ENCODE results near the gene HTR6.

HTR6 gene

DNA sequence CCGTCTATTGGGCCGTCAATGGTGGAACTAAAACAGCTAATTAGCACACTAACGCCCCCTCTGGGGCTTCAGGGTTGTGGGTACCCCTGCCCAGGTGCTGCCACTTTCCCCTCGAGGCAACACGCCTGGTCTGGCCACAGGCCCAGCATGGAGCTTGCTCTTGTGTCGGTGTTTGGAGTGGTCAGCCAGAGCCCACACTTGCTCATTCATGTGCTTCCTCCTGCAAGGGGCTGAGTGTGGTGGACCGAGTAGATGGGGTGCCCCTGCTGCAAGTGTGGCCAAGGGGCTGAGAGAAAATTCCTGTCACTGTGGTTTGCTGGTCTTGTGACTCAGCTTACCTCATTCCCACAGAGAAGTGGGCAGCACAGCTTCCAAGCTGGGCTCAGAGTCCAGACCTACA, 25.7 kb downstream of the HTR6 start:
- no peak for DNase-seq (ENCODE audit: low read depth)
- Histone ChIP-seq H3K4me1 (ENCODE audit: control insufficient read depth, insufficient read depth, low read length) (no peaks in the 10 kb centered on the region), H3K36me3 (ENCODE audit: control insufficient read depth, insufficient read depth, low read length, severe bottlenecking) (peaks cover 30% of the 10 kb centered on the region), H3K27me3 (replicated peaks; ENCODE audit: control insufficient read depth, insufficient read depth, low read length) (no peaks in the 10 kb centered on the region), H3K9ac (ENCODE audit: low read length) (no peak overlapping the region), H3K4me3 (ENCODE audit: low read length) (no peak overlapping the region), H3K9me3 (ENCODE audit: control insufficient read depth, low read length) (peaks cover 3% of the 10 kb centered on the region)

DNA sequence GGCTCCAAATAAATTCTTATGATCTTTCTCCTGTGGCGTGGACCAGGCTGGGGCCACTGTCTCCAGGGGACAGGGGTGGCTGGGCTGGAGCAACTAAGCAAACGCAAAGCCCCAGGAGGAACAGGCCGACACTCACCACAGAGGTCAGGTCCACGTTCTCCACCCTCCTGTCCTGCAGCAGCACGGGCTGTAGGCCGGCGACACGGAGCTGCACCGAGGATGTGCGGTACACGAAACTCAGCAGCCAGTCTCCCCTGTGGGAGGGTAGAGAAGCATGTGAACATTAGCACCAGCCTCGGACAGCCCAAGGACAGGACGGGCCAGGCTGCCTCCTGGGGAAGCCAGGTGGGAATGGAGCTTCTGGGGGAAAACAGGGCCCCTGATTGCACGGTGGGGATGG, 29.6 kb downstream of the HTR6 start:
- H3K36me3 ChIP-seq (ENCODE audit: control insufficient read depth, insufficient read depth, low read length, severe bottlenecking) = peaks cover 23% of the 10 kb centered on the region
- no peak for DNase-seq (ENCODE audit: low read depth)
- no peaks in the 10 kb centered on the region for H3K4me1 ChIP-seq (ENCODE audit: control insufficient read depth, insufficient read depth, low read length)
- H3K4me3 ChIP-seq (ENCODE audit: low read length) = no peak overlapping the region
- H3K9ac ChIP-seq (ENCODE audit: low read length) = no peak overlapping the region
- no peaks in the 10 kb centered on the region for H3K27me3 ChIP-seq (replicated peaks; ENCODE audit: control insufficient read depth, insufficient read depth, low read length)
- no peaks in the 10 kb centered on the region for H3K9me3 ChIP-seq (ENCODE audit: control insufficient read depth, low read length)

DNA sequence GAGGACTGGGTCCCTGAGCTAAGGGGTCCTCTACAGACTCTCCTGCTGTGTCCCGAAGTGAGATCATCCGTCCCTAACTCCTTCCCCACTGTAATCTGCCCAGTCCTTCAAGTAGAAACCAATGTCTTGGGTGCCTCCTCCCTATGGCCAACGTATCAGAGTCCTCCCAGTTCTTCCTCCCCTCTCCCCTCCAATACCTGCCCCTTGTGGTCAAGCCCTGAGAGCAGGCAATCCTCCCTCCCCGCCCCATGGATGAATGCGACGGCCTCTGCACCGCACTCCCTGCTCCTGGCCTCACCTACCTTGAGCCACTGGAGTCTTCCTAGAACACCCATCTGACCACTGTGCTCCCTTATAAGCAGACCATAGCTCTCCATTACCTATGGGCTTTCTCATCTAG, 31.1 kb downstream of the HTR6 start:
- Histone ChIP-seq H3K4me3 (ENCODE audit: low read length) (no peak overlapping the region), H3K27me3 (replicated peaks; ENCODE audit: control insufficient read depth, insufficient read depth, low read length) (no peaks in the 10 kb centered on the region), H3K36me3 (ENCODE audit: control insufficient read depth, insufficient read depth, low read length, severe bottlenecking) (peaks cover 25% of the 10 kb centered on the region), H3K4me1 (ENCODE audit: control insufficient read depth, insufficient read depth, low read length) (no peaks in the 10 kb centered on the region), H3K9me3 (ENCODE audit: control insufficient read depth, low read length) (no peaks in the 10 kb centered on the region), H3K9ac (ENCODE audit: low read length) (no peak overlapping the region)
- no peak for DNase-seq (ENCODE audit: low read depth)

DNA sequence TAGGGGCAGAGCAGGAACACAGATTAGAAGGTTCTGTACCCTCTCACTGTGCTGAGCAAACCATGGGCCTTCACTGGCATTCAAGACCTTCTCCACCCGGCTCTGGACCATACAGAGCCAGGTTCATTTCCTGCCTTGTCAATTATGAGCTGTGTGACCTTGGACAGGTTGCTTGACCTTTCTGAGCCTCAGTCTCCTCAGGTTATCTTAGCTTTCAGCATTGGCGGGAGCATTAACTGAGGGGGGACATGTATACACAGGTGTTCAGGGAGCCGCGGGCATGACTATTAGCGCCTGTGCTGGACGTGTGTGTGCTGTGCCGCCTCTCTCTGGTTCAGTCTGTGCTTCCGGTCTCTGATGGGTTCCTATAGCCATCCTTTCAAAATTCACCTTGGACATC, 32.1 kb downstream of the HTR6 start:
- H3K4me3 ChIP-seq (ENCODE audit: low read length) = no peak overlapping the region
- H3K9me3 ChIP-seq (ENCODE audit: control insufficient read depth, low read length) = no peaks in the 10 kb centered on the region
- H3K27me3 ChIP-seq (replicated peaks; ENCODE audit: control insufficient read depth, insufficient read depth, low read length) = no peaks in the 10 kb centered on the region
- DNase-seq (ENCODE audit: low read depth) = no peak
- H3K36me3 ChIP-seq (ENCODE audit: control insufficient read depth, insufficient read depth, low read length, severe bottlenecking) = peaks cover 21% of the 10 kb centered on the region
- no peaks in the 10 kb centered on the region for H3K4me1 ChIP-seq (ENCODE audit: control insufficient read depth, insufficient read depth, low read length)
- H3K9ac ChIP-seq (ENCODE audit: low read length) = no peak overlapping the region

DNA sequence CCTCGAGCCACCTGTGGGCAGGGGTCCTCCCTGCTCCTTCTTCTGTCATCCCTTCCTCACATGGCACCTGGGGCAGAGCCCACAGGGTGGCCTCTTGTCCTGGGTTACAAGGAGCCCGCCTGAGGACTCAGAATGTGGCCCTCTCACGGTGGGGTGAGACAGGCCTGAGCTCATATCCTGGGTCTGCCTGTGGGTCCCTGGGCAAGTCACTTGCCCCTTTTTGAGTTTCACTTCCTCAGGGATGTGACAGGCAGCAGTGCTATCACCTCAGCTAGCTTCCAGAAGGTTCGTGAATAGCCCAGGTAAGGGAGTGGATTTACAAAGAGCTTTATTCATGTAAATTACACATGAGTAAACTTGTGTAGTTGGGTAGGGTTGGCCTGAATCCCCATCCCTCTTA, 33.5 kb downstream of the HTR6 start:
- Histone ChIP-seq H3K36me3 (ENCODE audit: control insufficient read depth, insufficient read depth, low read length, severe bottlenecking) (peaks cover 17% of the 10 kb centered on the region), H3K4me1 (ENCODE audit: control insufficient read depth, insufficient read depth, low read length) (no peaks in the 10 kb centered on the region)
- DNase-seq (ENCODE audit: low read depth) = no peak

DNA sequence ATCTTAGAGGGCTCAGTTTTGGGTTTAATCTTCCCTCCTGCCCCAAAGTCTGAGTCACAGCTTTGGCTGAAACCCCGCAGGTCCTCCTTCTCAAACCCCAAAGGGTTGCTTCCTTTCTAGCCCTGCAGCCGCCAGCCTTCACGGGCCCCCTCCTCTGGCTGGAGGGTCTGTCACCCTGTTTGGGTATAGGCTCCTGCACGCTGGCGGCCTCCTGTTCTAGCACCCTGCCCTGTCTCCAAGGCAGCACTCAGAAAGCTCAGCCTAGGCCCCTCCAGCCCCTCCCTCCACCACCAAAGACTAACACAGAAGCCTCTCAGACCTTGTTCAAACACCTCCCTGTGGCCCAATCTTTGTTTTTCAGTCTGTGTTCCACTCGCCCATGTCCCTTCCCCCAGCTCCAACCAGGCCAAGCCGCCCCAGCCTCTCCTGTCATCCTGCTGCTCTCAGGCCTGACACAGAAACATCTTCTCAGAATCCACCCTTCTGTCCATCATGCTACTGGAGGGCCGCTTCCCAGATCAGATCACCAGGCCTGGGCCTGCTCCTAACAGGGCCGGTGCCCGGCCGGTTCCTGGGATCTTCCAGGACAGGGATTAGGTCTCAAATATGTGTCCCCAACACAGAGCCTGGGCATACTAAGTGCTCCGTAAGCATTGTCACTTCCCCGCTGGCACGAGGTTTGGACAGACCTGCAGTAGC, 35.6 kb downstream of the HTR6 start:
- Histone ChIP-seq H3K27me3 (replicated peaks; ENCODE audit: control insufficient read depth, insufficient read depth, low read length) (no peaks in the 10 kb centered on the region), H3K9me3 (ENCODE audit: control insufficient read depth, low read length) (no peaks in the 10 kb centered on the region), H3K4me3 (ENCODE audit: low read length) (no peak overlapping the region), H3K36me3 (ENCODE audit: control insufficient read depth, insufficient read depth, low read length, severe bottlenecking) (peaks cover 10% of the 10 kb centered on the region), H3K9ac (ENCODE audit: low read length) (no peak overlapping the region), H3K4me1 (ENCODE audit: control insufficient read depth, insufficient read depth, low read length) (peaks cover 3% of the 10 kb centered on the region)
- DNase-seq (ENCODE audit: low read depth) = no peak

More for the DNA sequence above, 33.5 kb downstream of the HTR6 start:
- no peak overlapping the region for H3K4me3 ChIP-seq (ENCODE audit: low read length)
- H3K9ac ChIP-seq (ENCODE audit: low read length) = no peak overlapping the region
- H3K27me3 ChIP-seq (replicated peaks; ENCODE audit: control insufficient read depth, insufficient read depth, low read length) = no peaks in the 10 kb centered on the region
- no peaks in the 10 kb centered on the region for H3K9me3 ChIP-seq (ENCODE audit: control insufficient read depth, low read length)

DNA sequence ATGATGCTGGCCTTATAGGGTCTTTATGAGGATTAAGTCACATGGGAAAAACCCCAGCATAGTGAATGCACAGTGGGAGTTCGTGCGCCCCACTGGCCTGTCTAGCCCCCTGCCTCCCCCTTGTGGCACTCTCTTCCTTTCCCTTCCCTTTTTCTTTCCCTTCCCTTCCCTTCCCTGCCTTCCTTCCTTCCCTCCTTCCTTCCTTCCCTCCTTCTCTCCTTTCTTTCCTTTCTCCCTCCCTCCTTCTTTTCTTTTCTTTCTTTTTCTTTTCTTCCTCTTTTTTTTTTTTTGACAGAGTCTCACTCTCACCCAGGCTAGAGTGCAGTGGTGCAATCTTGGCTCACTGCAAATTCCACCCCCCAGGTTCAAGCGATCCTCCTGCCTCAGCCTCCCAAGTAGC, 38.6 kb downstream of the HTR6 start:
- Histone ChIP-seq H3K9ac (ENCODE audit: low read length) (no peak overlapping the region), H3K36me3 (ENCODE audit: control insufficient read depth, insufficient read depth, low read length, severe bottlenecking) (peaks cover 10% of the 10 kb centered on the region), H3K4me1 (ENCODE audit: control insufficient read depth, insufficient read depth, low read length) (peaks cover 3% of the 10 kb centered on the region), H3K27me3 (replicated peaks; ENCODE audit: control insufficient read depth, insufficient read depth, low read length) (no peaks in the 10 kb centered on the region), H3K4me3 (ENCODE audit: low read length) (no peak overlapping the region), H3K9me3 (ENCODE audit: control insufficient read depth, low read length) (no peaks in the 10 kb centered on the region)
- DNase-seq (ENCODE audit: low read depth) = no peak

DNA sequence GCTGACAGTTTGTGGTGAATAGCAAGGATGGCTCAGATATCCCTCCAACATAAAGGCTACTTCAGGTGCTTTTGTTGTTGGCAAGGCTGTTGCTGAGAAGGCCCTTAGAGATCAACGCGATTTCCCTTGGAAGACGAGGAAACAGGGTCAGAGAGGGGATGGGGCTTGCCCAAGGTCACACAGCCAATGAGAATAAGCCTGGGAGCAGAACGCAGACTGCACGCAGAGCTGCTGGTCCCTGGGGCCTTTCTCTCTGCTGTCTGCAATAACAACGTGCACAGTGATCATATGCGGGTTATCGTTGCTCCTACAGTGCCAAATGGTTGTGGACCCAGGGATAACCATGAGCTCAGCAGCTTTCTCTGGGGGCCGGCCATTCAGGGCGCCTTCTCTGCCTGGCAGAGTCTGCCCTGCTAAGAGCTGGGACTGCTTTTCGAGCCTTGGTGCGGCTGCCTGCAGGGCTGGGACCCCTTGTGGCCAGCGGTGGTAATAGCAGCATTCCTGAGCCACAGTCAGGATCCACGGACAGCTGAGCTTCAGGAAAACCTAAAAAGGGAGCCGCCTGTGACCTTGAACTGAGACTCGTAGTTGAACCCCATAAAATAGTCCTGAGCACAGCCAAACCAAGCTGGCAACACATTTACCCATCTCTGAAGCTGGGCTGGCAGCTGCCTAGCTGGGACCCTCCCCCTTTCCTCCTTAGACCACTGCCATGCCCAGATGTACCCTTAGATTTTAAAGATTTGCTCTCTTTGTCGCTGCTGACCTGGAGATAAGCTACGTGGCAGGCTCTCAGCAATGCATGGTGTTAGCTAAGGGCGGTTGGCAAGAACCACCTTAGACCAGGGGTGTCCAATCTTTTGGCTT, 39.8 kb downstream of the HTR6 start:
- Histone ChIP-seq H3K36me3 (ENCODE audit: control insufficient read depth, insufficient read depth, low read length, severe bottlenecking) (peaks cover 6% of the 10 kb centered on the region), H3K4me1 (ENCODE audit: control insufficient read depth, insufficient read depth, low read length) (peaks cover 3% of the 10 kb centered on the region), H3K4me3 (ENCODE audit: low read length) (no peak overlapping the region), H3K9me3 (ENCODE audit: control insufficient read depth, low read length) (no peaks in the 10 kb centered on the region), H3K9ac (ENCODE audit: low read length) (no peak overlapping the region), H3K27me3 (replicated peaks; ENCODE audit: control insufficient read depth, insufficient read depth, low read length) (no peaks in the 10 kb centered on the region)
- DNase-seq (ENCODE audit: low read depth) = peak; percentile 88

DNA sequence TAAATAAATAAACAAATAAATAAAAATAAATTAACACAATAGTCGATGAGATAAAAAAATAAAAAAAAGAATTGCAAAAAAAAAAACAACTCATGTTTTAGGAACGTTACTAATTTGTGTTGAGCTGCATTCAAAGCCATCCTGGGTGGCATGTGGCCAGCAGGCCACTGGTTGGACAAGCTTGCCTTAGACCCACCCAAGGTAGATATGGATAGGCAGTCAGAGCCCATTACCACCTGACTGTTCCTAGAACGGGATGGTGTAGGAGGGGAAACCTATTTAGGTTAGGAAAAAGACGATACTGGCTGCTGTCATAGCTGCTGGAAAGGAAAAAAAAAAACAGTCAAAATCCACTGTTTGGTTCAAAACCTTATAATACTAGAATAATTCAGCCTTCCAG, 40.8 kb downstream of the HTR6 start:
- Histone ChIP-seq H3K9me3 (ENCODE audit: control insufficient read depth, low read length) (no peaks in the 10 kb centered on the region), H3K4me1 (ENCODE audit: control insufficient read depth, insufficient read depth, low read length) (peaks cover 3% of the 10 kb centered on the region), H3K36me3 (ENCODE audit: control insufficient read depth, insufficient read depth, low read length, severe bottlenecking) (peaks cover 4% of the 10 kb centered on the region), H3K9ac (ENCODE audit: low read length) (no peak overlapping the region), H3K27me3 (replicated peaks; ENCODE audit: control insufficient read depth, insufficient read depth, low read length) (no peaks in the 10 kb centered on the region), H3K4me3 (ENCODE audit: low read length) (no peak overlapping the region)
- DNase-seq (ENCODE audit: low read depth) = no peak

DNA sequence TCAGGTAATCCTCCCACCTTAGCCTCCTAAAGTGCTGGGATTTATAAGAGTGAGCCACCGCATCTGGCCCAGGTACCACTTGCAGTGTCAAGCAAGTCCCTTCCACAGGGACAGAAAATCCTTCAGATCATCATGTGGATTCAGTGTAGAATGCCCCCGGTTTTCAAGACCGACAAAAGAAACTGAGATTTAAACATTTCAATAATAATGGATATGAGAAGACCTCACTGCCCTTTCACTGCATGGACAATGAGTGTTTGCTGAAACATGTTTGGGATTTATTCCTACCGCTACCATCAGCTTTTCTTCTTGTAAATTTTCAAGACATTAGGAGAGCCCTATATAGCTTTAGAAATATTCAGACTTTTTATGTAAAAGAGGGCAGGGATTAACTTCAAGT, 41.5 kb downstream of the HTR6 start:
- no peak for DNase-seq (ENCODE audit: low read depth)
- H3K4me1 ChIP-seq (ENCODE audit: control insufficient read depth, insufficient read depth, low read length) = peaks cover 3% of the 10 kb centered on the region
- no peaks in the 10 kb centered on the region for H3K9me3 ChIP-seq (ENCODE audit: control insufficient read depth, low read length)

DNA sequence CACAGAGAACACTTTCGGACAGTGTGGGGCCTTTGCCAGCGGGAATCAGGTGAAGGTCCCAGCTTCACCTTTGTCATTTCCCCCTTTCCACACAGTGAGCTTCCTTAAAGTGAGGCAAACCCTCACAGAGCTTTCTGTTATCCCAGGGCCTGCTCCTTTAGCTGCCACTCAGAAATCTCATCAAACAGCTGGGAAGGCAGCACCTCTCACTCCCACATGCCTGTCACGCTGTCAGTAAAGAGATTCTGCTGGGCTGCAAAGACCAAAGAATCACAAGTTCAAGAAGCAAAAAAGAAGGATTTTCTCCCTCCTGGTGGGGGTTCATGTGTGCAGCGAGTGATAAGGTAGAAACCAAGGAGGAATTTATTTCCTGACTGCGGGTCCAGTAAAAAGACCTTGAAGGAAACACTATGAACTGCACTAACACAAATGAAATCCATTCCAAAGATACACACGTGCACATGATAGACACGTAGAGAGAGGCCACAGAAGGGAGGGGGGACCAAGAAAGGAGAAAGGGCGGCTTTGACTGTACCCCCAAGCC, 44.0 kb downstream of the HTR6 start:
- no peak for DNase-seq (ENCODE audit: low read depth)
- Histone ChIP-seq H3K4me1 (ENCODE audit: control insufficient read depth, insufficient read depth, low read length) (peaks cover 3% of the 10 kb centered on the region), H3K9ac (ENCODE audit: low read length) (no peak overlapping the region), H3K36me3 (ENCODE audit: control insufficient read depth, insufficient read depth, low read length, severe bottlenecking) (no peaks in the 10 kb centered on the region), H3K27me3 (replicated peaks; ENCODE audit: control insufficient read depth, insufficient read depth, low read length) (no peaks in the 10 kb centered on the region), H3K4me3 (ENCODE audit: low read length) (no peak overlapping the region), H3K9me3 (ENCODE audit: control insufficient read depth, low read length) (no peaks in the 10 kb centered on the region)

More for the DNA sequence above, 41.5 kb downstream of the HTR6 start:
- H3K36me3 ChIP-seq (ENCODE audit: control insufficient read depth, insufficient read depth, low read length, severe bottlenecking) = no peaks in the 10 kb centered on the region
- no peaks in the 10 kb centered on the region for H3K27me3 ChIP-seq (replicated peaks; ENCODE audit: control insufficient read depth, insufficient read depth, low read length)
- no peak overlapping the region for H3K4me3 ChIP-seq (ENCODE audit: low read length)
- no peak overlapping the region for H3K9ac ChIP-seq (ENCODE audit: low read length)

Data from adipocyte (in vitro differentiated cells).